ENCODE results near the gene FUZ. TPM values are rescaled to one million over a fixed set of nuclear protein-coding genes. Genes with fewer than 3 reads are reported as not detected.

The FUZ gene
- total and polyA plus RNA-seq, 12 donors, result 7.6 to 72.5 (median 45.7) TPM

- Histone ChIP-seq H3K4me1 (replicated peaks in 1 of 2) (peaks cover 17 to 21% of the 10 kb centered on the region in 2 donors), H3K4me3 (no peak overlapping the region), H3K27me3 (no peaks in the 10 kb centered on the region), H3K36me3 (replicated peaks in 1 of 2) (peaks cover 0 to 75% of the 10 kb centered on the region in 2 donors), H3K27ac (peak overlapping the region; percentile 37 to 90 (median 83)), H3K9me3 (replicated peaks in 1 of 3) (no peaks in the 10 kb centered on the region)
- 49 to 54% (median 52%) methylated on average over 6 of the region's 6 CpGs for WGBS, 4 donors
- peak in 3 of 6 experiments; percentile 30 to 37 (median 34) for TF ChIP-seq CTCF (IDR thresholded peaks at IDR 0.05)
- peak in 1 of 2 donors; percentile 55 for TF ChIP-seq POLR2A (IDR thresholded peaks at IDR 0.05)
- DNase-seq, result peak; percentile 76 to 92 (median 90)
- intact Hi-C loops (cut with DNase I), result no loop called here
Observed at GRCh38 chr19:49793561-49793840, 19.6 kb downstream of the FUZ start.

- Histone ChIP-seq H3K27me3 (no peaks in the 10 kb centered on the region), H3K27ac (peak overlapping the region in 4 of 5 donors; percentile 40 to 90 (median 86)), H3K4me3 (no peak overlapping the region), H3K4me1 (replicated peaks in 1 of 2) (peaks cover 17 to 21% of the 10 kb centered on the region in 2 donors), H3K36me3 (replicated peaks in 1 of 2) (peaks cover 0 to 73% of the 10 kb centered on the region in 2 donors), H3K9me3 (replicated peaks in 1 of 3) (no peaks in the 10 kb centered on the region)
- TF ChIP-seq CTCF (IDR thresholded peaks at IDR 0.05) (no peak), POLR2A (IDR thresholded peaks at IDR 0.05) (no peak)
- peak in 2 of 7 donors; percentile 29 to 47 for DNase-seq
- WGBS, 4 donors, result 68 to 74% (median 71%) methylated on average over 21 to 22 of the region's 22 CpGs
- intact Hi-C loops (cut with DNase I), result no loop called here
Observed at GRCh38 chr19:49792829-49793560, 20.1 kb downstream of the FUZ start.

- intact Hi-C loops (cut with DNase I), result no loop called here
Observed at GRCh38 chr19:49791776-49792445, 21.2 kb downstream of the FUZ start.

More at GRCh38 chr19:49791776-49792445, 21.2 kb downstream of the FUZ start:
- peaks cover 0 to 68% of the 10 kb centered on the region in 2 donors for H3K36me3 ChIP-seq (replicated peaks in 1 of 2)
- peak overlapping the region in 4 of 5 donors; percentile 48 to 90 (median 78) for H3K27ac ChIP-seq
- 92 to 95% (median 93%) methylated on average over 7 to 26 of the region's 26 CpGs for WGBS, 4 donors
- peaks cover 19 to 23% of the 10 kb centered on the region in 2 donors for H3K4me1 ChIP-seq (replicated peaks in 1 of 2)
- TF ChIP-seq POLR2A (IDR thresholded peaks at IDR 0.05) (no peak), CTCF (IDR thresholded peaks at IDR 0.05) (no peak)
- no peaks in the 10 kb centered on the region for H3K9me3 ChIP-seq (replicated peaks in 1 of 3)
- no peaks in the 10 kb centered on the region for H3K27me3 ChIP-seq
- H3K4me3 ChIP-seq, result no peak overlapping the region
- no peak for DNase-seq
